NT2/D1 (cell line): ENCODE results near the gene USP21.

Experiments
- SUZ12 ChIP-seq: IDR thresholded peaks from 2 replicates; pipeline ENCODE4 v1.6.1; 2011; ENCODE audit not compliant: insufficient read length, insufficient read depth; ENCODE audit errors: extremely low read depth
- YY1 ChIP-seq: IDR thresholded peaks from 2 replicates; pipeline ENCODE4 v1.6.1; 2011; ENCODE audit not compliant: insufficient read length, insufficient read depth
- ZNF274 ChIP-seq: IDR thresholded peaks from 2 replicates; pipeline ENCODE4 v1.6.1; 2011; ENCODE audit warnings: mild to moderate bottlenecking, low read depth, low read length

DNA sequence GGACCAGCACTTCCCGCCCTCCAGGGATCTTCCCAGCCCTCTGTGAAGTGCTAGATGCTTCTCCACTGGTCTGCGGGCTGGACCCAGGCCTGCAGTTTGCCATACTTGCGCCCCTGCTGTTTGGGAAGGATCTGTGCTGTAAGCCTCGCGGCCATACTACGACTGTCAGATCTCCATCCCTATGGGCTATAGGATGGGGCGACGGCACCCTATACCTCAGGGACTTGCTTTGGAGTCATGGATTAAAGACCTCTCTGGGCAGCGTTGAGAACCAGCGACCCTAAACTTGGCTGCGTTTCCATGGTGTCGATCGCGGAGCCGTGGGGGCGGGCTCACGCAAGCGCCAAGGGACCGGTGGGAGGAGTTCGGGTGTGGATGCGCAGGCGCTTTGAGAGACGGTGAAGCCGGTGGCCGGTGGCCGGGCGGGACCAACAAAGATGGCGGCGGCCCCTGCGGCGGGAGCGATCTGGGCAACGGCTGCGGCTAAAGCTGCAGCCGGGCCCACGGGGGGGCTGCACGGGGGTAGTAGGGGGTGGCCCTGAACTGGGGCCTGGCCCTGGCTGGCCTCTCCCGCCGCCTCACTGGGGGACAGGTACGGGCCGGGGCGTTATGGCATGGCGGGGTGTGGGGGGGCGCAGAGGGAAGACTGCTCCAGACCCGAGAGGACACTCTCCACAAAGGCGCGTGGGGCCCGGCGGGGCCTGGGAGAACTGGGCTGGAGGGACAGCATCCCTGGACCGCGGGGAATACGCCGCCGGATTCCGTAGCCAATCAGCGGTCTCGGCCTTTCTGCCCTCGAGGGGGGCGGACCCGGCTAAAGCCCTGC lies at the start of gene USP21:
- peak; percentile 94 for TF ChIP-seq YY1
- TF ChIP-seq ZNF274 = no peak
- no peak for TF ChIP-seq SUZ12
